ENCODE results near the gene NUDCD3. TPM values are rescaled to one million over a fixed set of nuclear protein-coding genes. Genes with fewer than 3 reads are reported as not detected.

The NUDCD3 gene
- total and polyA plus RNA-seq, 2 of the 8 experiments (the other 6 are each of a cell fraction or from before 2014, with no cell fraction given), result 35.2 to 93.7 TPM

Small RNAs within 50 kb of the gene (small RNA-seq; reads per million reads assigned to genes)
- not detected for gene RNU6-1097P (ENCODE audit: insufficient read depth)

Other genes starting within 250 kb of the NUDCD3 start
- gene CAMK2B, start 165.1 kb downstream of the NUDCD3 start, total RNA-seq (2021; fragmentation: NEBNext Ultra II Directional; extraction: Animal tissue kit (Norgen Biotek cat#: 25700)), result 0.15 and 0.17 TPM in 2 replicates
- gene CAMK2B, start 165.1 kb downstream of the NUDCD3 start, polyA plus RNA-seq (2011; rRNA removed), result 0.05 and 0.14 TPM in 2 replicates
- gene NPC1L1, start 50.7 kb upstream of the NUDCD3 start, total RNA-seq (2021; fragmentation: NEBNext Ultra II Directional; extraction: Animal tissue kit (Norgen Biotek cat#: 25700)), result 0.06 TPM in 1 of 2 replicates, not detected in the other
- 0.14 and 0.21 TPM in 2 replicates for gene NPC1L1, start 50.7 kb upstream of the NUDCD3 start, polyA plus RNA-seq (2011; rRNA removed)
- gene DDX56, start 83.2 kb upstream of the NUDCD3 start, total RNA-seq (2021; fragmentation: NEBNext Ultra II Directional; extraction: Animal tissue kit (Norgen Biotek cat#: 25700)), result 55.4 and 56.9 TPM in 2 replicates
- 81.6 and 82.0 TPM in 2 replicates for gene DDX56, start 83.2 kb upstream of the NUDCD3 start, polyA plus RNA-seq (2011; rRNA removed)
- gene TMED4, start 91.6 kb upstream of the NUDCD3 start, total RNA-seq (2021; fragmentation: NEBNext Ultra II Directional; extraction: Animal tissue kit (Norgen Biotek cat#: 25700)), result 41.1 and 44.9 TPM in 2 replicates
- gene TMED4, start 91.6 kb upstream of the NUDCD3 start, polyA plus RNA-seq (2011; rRNA removed), result 76.7 and 91.9 TPM in 2 replicates
- 89.1 and 91.6 TPM in 2 replicates for gene OGDH, start 116.0 kb upstream of the NUDCD3 start, total RNA-seq (2021; fragmentation: NEBNext Ultra II Directional; extraction: Animal tissue kit (Norgen Biotek cat#: 25700))
- 71.6 and 108 TPM in 2 replicates for gene OGDH, start 116.0 kb upstream of the NUDCD3 start, polyA plus RNA-seq (2011; rRNA removed)

Measured in H1 (cell line).